ENCODE data around the gene ITGA11.

DNA sequence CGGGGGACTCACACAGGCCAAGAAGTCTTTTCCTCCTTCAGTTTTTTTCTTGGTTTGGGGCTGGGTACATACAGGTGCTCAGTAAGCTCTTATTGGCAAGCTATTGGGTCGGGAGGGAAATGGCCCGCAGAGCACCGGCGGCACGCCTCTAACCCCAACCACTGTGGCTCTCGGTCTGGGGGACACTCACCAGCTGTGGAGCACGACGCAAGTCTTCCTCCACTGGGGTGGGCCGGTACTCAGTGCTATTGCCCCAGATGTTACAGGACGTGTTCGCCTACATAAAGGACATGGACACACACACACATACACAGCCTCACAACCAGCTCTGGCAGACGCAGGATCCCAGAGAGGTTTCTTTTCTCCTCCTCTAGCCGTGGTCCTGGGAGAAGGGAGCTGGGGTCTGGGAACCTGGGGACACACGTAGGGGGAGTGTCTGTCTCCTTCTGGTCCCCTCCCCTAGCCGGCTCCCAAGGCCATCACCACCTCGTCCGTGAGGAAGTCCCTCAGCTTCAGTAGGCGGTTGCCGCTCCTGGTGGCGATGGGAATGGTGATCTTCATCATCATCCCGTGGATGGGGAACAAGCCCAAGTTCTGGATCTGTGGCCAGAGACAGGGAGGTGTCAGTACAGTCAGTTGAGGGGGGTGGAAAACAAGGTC lies 121.0 kb downstream of the ITGA11 start:
- TF ChIP-seq POLR2A (IDR thresholded peaks at IDR 0.05; ENCODE audit: low read depth, low read length) (no peak), POU2F2 (IDR thresholded peaks at IDR 0.05; ENCODE audit: low read depth, low read length) (no peak), TAF1 (IDR thresholded peaks at IDR 0.05; ENCODE audit: low read depth, low read length) (no peak), POLR2AphosphoS5 (IDR thresholded peaks at IDR 0.05; ENCODE audit: low read depth, low read length) (no peak), PAX5 (IDR thresholded peaks at IDR 0.05; ENCODE audit: insufficient read depth, low read length, severe bottlenecking) (no peak), SPI1 (IDR thresholded peaks at IDR 0.05; ENCODE audit: low read depth, low read length) (no peak)

Data from GM12891 (cell line).